ENCODE measurements around the gene ZNF544.

ZNF544 gene

GRCh38 chr19:58228585-58229254 lies at the start of gene ZNF544:
Gene ZNF544 (plus strand): TSS chr19:58228914. CDS start chr19:58244024, 15,110 bp downstream.
- peak; percentile 52 to 57 for DNase-seq (ENCODE audit: extremely low read depth in 1 of 2, low read depth in 1 of 2)

GRCh38 chr19:58181902-58182576 lies 46.7 kb upstream of the ZNF544 start:
- peak; percentile 22 to 35 for DNase-seq (ENCODE audit: extremely low read depth in 1 of 2, low read depth in 1 of 2)

GRCh38 chr19:58182577-58182988 lies 46.1 kb upstream of the ZNF544 start:
- peak; percentile 63 to 81 for DNase-seq (ENCODE audit: extremely low read depth in 1 of 2, low read depth in 1 of 2)

GRCh38 chr19:58182989-58183816 lies 45.5 kb upstream of the ZNF544 start, which contains the start of gene ZNF274:
Gene ZNF274 (plus strand): TSS chr19:58183061. CDS start chr19:58183966, 905 bp downstream.
- peak; percentile 81 to 87 for DNase-seq (ENCODE audit: extremely low read depth in 1 of 2, low read depth in 1 of 2)

GRCh38 chr19:58183817-58184215 lies 44.9 kb upstream of the ZNF544 start:
- DNase-seq (ENCODE audit: extremely low read depth in 1 of 2, low read depth in 1 of 2) = no peak

GRCh38 chr19:58196901-58197616 lies 31.7 kb upstream of the ZNF544 start:
- no peak for DNase-seq (ENCODE audit: extremely low read depth in 1 of 2, low read depth in 1 of 2)

- DNase-seq (ENCODE audit: extremely low read depth in 1 of 2, low read depth in 1 of 2) = no peak
These were observed 24.8 kb upstream of the ZNF544 start for GRCh38 chr19:58203814-58204475.

GRCh38 chr19:58204566-58204965 lies 24.1 kb upstream of the ZNF544 start:
- DNase-seq (ENCODE audit: extremely low read depth in 1 of 2, low read depth in 1 of 2) = no peak

- no peak for DNase-seq (ENCODE audit: extremely low read depth in 1 of 2, low read depth in 1 of 2)
These were observed 19.1 kb upstream of the ZNF544 start for GRCh38 chr19:58209577-58209976.

GRCh38 chr19:58212336-58213074 lies 16.2 kb upstream of the ZNF544 start:
- DNase-seq (ENCODE audit: extremely low read depth in 1 of 2, low read depth in 1 of 2) = no peak

- DNase-seq (ENCODE audit: extremely low read depth in 1 of 2, low read depth in 1 of 2) = no peak
These were observed 15.7 kb upstream of the ZNF544 start for GRCh38 chr19:58213075-58213369.

GRCh38 chr19:58217069-58217481 lies 11.6 kb upstream of the ZNF544 start:
- no peak for DNase-seq (ENCODE audit: extremely low read depth in 1 of 2, low read depth in 1 of 2)

GRCh38 chr19:58217607-58218391 lies 10.9 kb upstream of the ZNF544 start:
- DNase-seq (ENCODE audit: extremely low read depth in 1 of 2, low read depth in 1 of 2) = no peak

GRCh38 chr19:58218899-58219298 lies 9.8 kb upstream of the ZNF544 start:
- DNase-seq (ENCODE audit: extremely low read depth in 1 of 2, low read depth in 1 of 2) = no peak

GRCh38 chr19:58227964-58228584 lies 640 bp upstream of the ZNF544 start:
- no peak for DNase-seq (ENCODE audit: extremely low read depth in 1 of 2, low read depth in 1 of 2)

- peak in 1 of 2 donors; percentile 7 for DNase-seq (ENCODE audit: extremely low read depth in 1 of 2, low read depth in 1 of 2)
These were observed 533 bp downstream of the ZNF544 start for GRCh38 chr19:58229255-58229639.

- no peak for DNase-seq (ENCODE audit: extremely low read depth in 1 of 2, low read depth in 1 of 2)
These were observed 8.6 kb downstream of the ZNF544 start for GRCh38 chr19:58237324-58237723.

- no peak for DNase-seq (ENCODE audit: extremely low read depth in 1 of 2, low read depth in 1 of 2)
These were observed 14.6 kb downstream of the ZNF544 start for GRCh38 chr19:58243351-58243750.

- no peak for DNase-seq (ENCODE audit: extremely low read depth in 1 of 2, low read depth in 1 of 2)
These were observed 20.2 kb downstream of the ZNF544 start for GRCh38 chr19:58248886-58249285.

Data from stimulated activated CD8-positive, alpha-beta memory T cell treated with anti-CD3 and anti-CD28 coated beads, Interleukin-7, amount 100 ng/mL, for 48 hours (primary cell).